Measurements from ENCODE around the gene HCRTR1.

The HCRTR1 gene

GRCh38 chr1:31617218-31617915 is at the start of gene HCRTR1:
TSS of gene HCRTR1 (plus strand) at chr1:31617689. CDS start at chr1:31619193, 1,504 bp downstream.
- DNase-seq, result no peak

GRCh38 chr1:31567956-31568570 is 49.4 kb upstream of the HCRTR1 start:
- DNase-seq, result peak; percentile 10

- peak; percentile 43 for DNase-seq
These were observed 48.4 kb upstream of the HCRTR1 start for GRCh38 chr1:31568895-31569595.

GRCh38 chr1:31569596-31570173 is 47.8 kb upstream of the HCRTR1 start:
- no peak for DNase-seq

- DNase-seq, result peak; percentile 41
These were observed 47.3 kb upstream of the HCRTR1 start for GRCh38 chr1:31570228-31570627.

- DNase-seq, result peak; percentile 9
These were observed 46.6 kb upstream of the HCRTR1 start for GRCh38 chr1:31570906-31571305.

GRCh38 chr1:31571340-31572295 is 45.9 kb upstream of the HCRTR1 start:
- DNase-seq, result peak; percentile 28

GRCh38 chr1:31572323-31573104 is 45.0 kb upstream of the HCRTR1 start:
- peak; percentile 28 for DNase-seq

- no peak for DNase-seq
These were observed 44.2 kb upstream of the HCRTR1 start for GRCh38 chr1:31573261-31573660.

- no peak for DNase-seq
These were observed 42.6 kb upstream of the HCRTR1 start for GRCh38 chr1:31574749-31575368.

GRCh38 chr1:31575369-31576140 is 41.9 kb upstream of the HCRTR1 start:
- no peak for DNase-seq

GRCh38 chr1:31576201-31576669 is 41.3 kb upstream of the HCRTR1 start, which contains the start of gene TINAGL1:
TSS of gene TINAGL1 (plus strand) at chr1:31576515. CDS start at chr1:31577149, 634 bp downstream.
- DNase-seq, result no peak

GRCh38 chr1:31576743-31577455 is 40.6 kb upstream of the HCRTR1 start:
- no peak for DNase-seq

GRCh38 chr1:31577515-31578192 is 39.8 kb upstream of the HCRTR1 start:
- no peak for DNase-seq

GRCh38 chr1:31579374-31579773 is 38.1 kb upstream of the HCRTR1 start:
- no peak for DNase-seq

- DNase-seq, result no peak
These were observed 37.0 kb upstream of the HCRTR1 start for GRCh38 chr1:31580513-31580870.

- no peak for DNase-seq
These were observed 36.4 kb upstream of the HCRTR1 start for GRCh38 chr1:31580891-31581603.

Data from activated effector memory CD4-positive, alpha-beta T cell treated with anti-CD3 and anti-CD28 coated beads, Interleukin-2, amount 50 U/mL, for 16 hours (primary cell).